Gastroesophageal sphincter (tissue), 4 donors: ENCODE results near the gene FGGY. TPM values are rescaled to one million over a fixed set of nuclear protein-coding genes. Genes with fewer than 3 reads are reported as not detected.

ENCODE experiments used
- ATAC-seq: fragments of 150-250 bp; one replicate; pipeline ENCODE4 v1.9.1; 2016; ENCODE audit warnings: mild to moderate bottlenecking, moderate library complexity
- H3K27ac ChIP-seq, 4 donors: fragments of 200-600 bp; sonication (generic) in 3 of 4; 1 replicate in 3 of 4; 2 replicates in 1 of 4; pipeline ENCODE4 v1.5.1; 2016 to 2019
- H3K27me3 ChIP-seq: fragments of 200-600 bp; sonication (generic); one replicate; pipeline ENCODE4 v1.5.1; 2019
- H3K36me3 ChIP-seq, 2 donors: fragments of 200-600 bp; sonication (generic); one replicate each; pipeline ENCODE4 v1.5.1; 2019; ENCODE audit warnings: control low read depth in 1 of 2
- H3K4me1 ChIP-seq, 3 donors: fragments of 200-600 bp; sonication (generic); 1 replicate in 2 of 3; 2 replicates in 1 of 3; pipeline ENCODE4 v1.5.1; 2016 to 2019; ENCODE audit warnings: control low read depth in 2 of 3
- H3K4me3 ChIP-seq, 2 donors: fragments of 200-600 bp; sonication (generic); one replicate each; pipeline ENCODE4 v1.5.1; 2019; ENCODE audit warnings: mild to moderate bottlenecking in 1 of 2, moderate library complexity in 1 of 2
- H3K9me3 ChIP-seq, 3 donors: fragments of 200-600 bp; sonication (generic); one replicate each; pipeline ENCODE4 v1.5.1; 2017 to 2019; ENCODE audit warnings: control low read depth in 2 of 3
- CTCF ChIP-seq, 4 experiments: fragments of 200-600 bp in 2 of 4; fragments of 450-650 bp in 2 of 4; sonication (generic) in 1 of 4; IDR thresholded peaks; one replicate each; pipeline ENCODE4 v1.5.1; 2017 to 2019; ENCODE audit warnings: antibody characterized with exemption in 4 of 4, mild to moderate bottlenecking in 2 of 4, moderate library complexity in 2 of 4
- EP300 ChIP-seq: sonication (generic); formaldehyde crosslinking; IDR thresholded peaks from one replicate; pipeline ENCODE4 v1.6.1; 2017; ENCODE audit warnings: antibody characterized with exemption, mild to moderate bottlenecking
- POLR2A ChIP-seq, 2 donors: fragments of 450-650 bp; IDR thresholded peaks; one replicate each; pipeline ENCODE4 v1.6.1; 2017; ENCODE audit warnings: antibody characterized with exemption in 2 of 2, mild to moderate bottlenecking in 2 of 2, moderate library complexity in 1 of 2
- POLR2AphosphoS5 ChIP-seq: sonication (generic); formaldehyde crosslinking; IDR thresholded peaks from one replicate; pipeline ENCODE4 v1.6.1; 2017; ENCODE audit warnings: antibody characterized with exemption
- WGBS, 2 donors: methylation state at CpG; one replicate each; pipeline ENCODE4 v1.1.5; 2018; ENCODE audit warnings: low coverage in 1 of 2; 5-methylcytosine and 5-hydroxymethylcytosine counted together
- total RNA-seq, 4 donors: library from RNA; depleted of rRNA; stranded (reverse); fragments of >200 nt; gene quantifications; one replicate each; pipeline ENCODE4 v1.1.0, GENCODE V29; 2016

The FGGY gene
- total RNA-seq, 4 donors from 2014 or later, result 19.0 to 29.6 (median 25.2) TPM

GRCh38 chr1:59565611-59566410, 268.9 kb downstream of the FGGY start:
- TF ChIP-seq POLR2A (IDR thresholded peaks at IDR 0.05) (no peak), POLR2AphosphoS5 (no peak)
- 80 to 87% methylated on average over 3 to 4 of the region's 5 CpGs for WGBS, 2 donors
- Histone ChIP-seq H3K27me3 (no peaks in the 10 kb centered on the region), H3K4me1 (no peaks in the 10 kb centered on the region), H3K9me3 (no peaks in the 10 kb centered on the region), H3K27ac (no peak overlapping the region), H3K4me3 (no peak overlapping the region), H3K36me3 (no peaks in the 10 kb centered on the region)
- no peak for ATAC-seq

- Histone ChIP-seq H3K36me3 (no peaks in the 10 kb centered on the region), H3K9me3 (no peaks in the 10 kb centered on the region), H3K4me1 (no peaks in the 10 kb centered on the region), H3K27me3 (no peaks in the 10 kb centered on the region), H3K27ac (no peak overlapping the region), H3K4me3 (no peak overlapping the region)
- no peak for ATAC-seq
- 76 to 89% methylated on average over 3 to 6 of the region's 6 CpGs for WGBS, 2 donors
- TF ChIP-seq POLR2A (IDR thresholded peaks at IDR 0.05) (no peak), CTCF (IDR thresholded peaks at IDR 0.05) (peak in 2 of 4 experiments; percentile 23)
Observed at GRCh38 chr1:59568158-59568935, 271.5 kb downstream of the FGGY start.

GRCh38 chr1:59569198-59569597, 272.3 kb downstream of the FGGY start:
- Histone ChIP-seq H3K9me3 (peaks cover 0 to 4% (median 0%) of the 10 kb centered on the region in 3 donors), H3K4me1 (no peaks in the 10 kb centered on the region), H3K27ac (no peak overlapping the region), H3K4me3 (no peak overlapping the region), H3K36me3 (no peaks in the 10 kb centered on the region), H3K27me3 (no peaks in the 10 kb centered on the region)
- TF ChIP-seq EP300 (no peak), CTCF (IDR thresholded peaks at IDR 0.05) (no peak), POLR2A (IDR thresholded peaks at IDR 0.05) (no peak), POLR2AphosphoS5 (no peak)
- ATAC-seq, result no peak
- WGBS, 2 donors, result 90 to 95% methylated on average over 2 of the region's 2 CpGs

- no peak for TF ChIP-seq CTCF (IDR thresholded peaks at IDR 0.05)
- no peak for TF ChIP-seq EP300
- no peak for TF ChIP-seq POLR2AphosphoS5
- TF ChIP-seq POLR2A (IDR thresholded peaks at IDR 0.05), result no peak
- Histone ChIP-seq H3K9me3 (peaks cover 0 to 5% (median 0%) of the 10 kb centered on the region in 3 donors), H3K4me1 (no peaks in the 10 kb centered on the region), H3K4me3 (no peak overlapping the region), H3K27ac (no peak overlapping the region), H3K27me3 (no peaks in the 10 kb centered on the region), H3K36me3 (no peaks in the 10 kb centered on the region)
- WGBS, 2 donors, result 60 to 80% methylated on average over 1 to 3 of the region's 3 CpGs
- ATAC-seq, result no peak
Observed at GRCh38 chr1:59570524-59570923, 273.6 kb downstream of the FGGY start.

GRCh38 chr1:59574085-59574484, 277.2 kb downstream of the FGGY start:
- Histone ChIP-seq H3K4me1 (no peaks in the 10 kb centered on the region), H3K27ac (no peak overlapping the region), H3K27me3 (no peaks in the 10 kb centered on the region), H3K36me3 (no peaks in the 10 kb centered on the region), H3K4me3 (no peak overlapping the region), H3K9me3 (peaks cover 0 to 5% (median 0%) of the 10 kb centered on the region in 3 donors)
- WGBS, 2 donors, result 79% methylated on average over 2 of the region's 2 CpGs; no CpG with 5 or more reads in 1 of the 2 donors
- no peak for ATAC-seq
- TF ChIP-seq EP300 (no peak), POLR2A (IDR thresholded peaks at IDR 0.05) (no peak), POLR2AphosphoS5 (no peak)
